HEK293 (cell line): ENCODE measurements around the gene TTLL3.

Experiments
- CTCF ChIP-seq: fragments of 450-650 bp; formaldehyde crosslinking; IDR thresholded peaks from 2 replicates; pipeline ENCODE4 v1.5.1; 2016; ENCODE audit warnings: missing biosample characterization, missing genetic modification characterization
- EGR2 ChIP-seq: fragments of 450-650 bp; formaldehyde crosslinking; IDR thresholded peaks from 2 replicates; pipeline ENCODE4 v1.5.1; 2016; ENCODE audit warnings: low read depth, missing biosample characterization, missing genetic modification characterization
- REPIN1 ChIP-seq: fragments of 450-650 bp; formaldehyde crosslinking; IDR thresholded peaks from 2 replicates; pipeline ENCODE4 v1.5.1; 2017; ENCODE audit warnings: missing biosample characterization, missing genetic modification characterization, low read depth
- ZBTB7A ChIP-seq: fragments of 450-650 bp; formaldehyde crosslinking; IDR thresholded peaks from 2 replicates; pipeline ENCODE4 v1.5.1; 2016; ENCODE audit warnings: low read depth, missing biosample characterization, missing genetic modification characterization

- TF ChIP-seq ZBTB7A (tag by site-specific recombination) (no peak), CTCF (tag by site-specific recombination) (no peak), EGR2 (no peak), REPIN1 (tag by site-specific recombination) (no peak)
These were observed at the start of gene TTLL3 for GRCh38 chr3:9809615-9810432.
